Esophagus muscularis mucosa (tissue), 4 donors: ENCODE data around the gene WDR75. TPM values are rescaled to one million over a fixed set of nuclear protein-coding genes. Genes with fewer than 3 reads are reported as not detected.

Experiments
- DNase-seq: peaks from one replicate; pipeline ENCODE4 v3.0.0-alpha.2; 2017; ENCODE audit errors: extremely low spot score
- H3K27ac ChIP-seq, 4 donors: fragments of 200-600 bp; sonication (generic); replicated peaks in 1 of 4; 1 replicate in 3 of 4; 2 replicates in 1 of 4; pipeline ENCODE4 v1.5.1; 2016 to 2019; ENCODE audit warnings: mild to moderate bottlenecking in 1 of 4
- H3K27me3 ChIP-seq, 4 donors: fragments of 200-600 bp; sonication (generic); one replicate each; pipeline versions ENCODE4 v1.5.1 to v1.6.0; 2016 to 2019
- H3K36me3 ChIP-seq, 4 donors: fragments of 200-600 bp; sonication (generic); one replicate each; pipeline ENCODE4 v1.5.1; 2016 to 2019
- H3K4me1 ChIP-seq, 4 donors: fragments of 200-600 bp; sonication (generic); one replicate each; pipeline ENCODE4 v1.5.1; 2016 to 2019
- H3K4me3 ChIP-seq, 4 donors: fragments of 200-600 bp; sonication (generic); 1 replicate in 2 of 4; 2 replicates in 2 of 4; pipeline ENCODE4 v1.5.1; 2016 to 2019; ENCODE audit warnings: mild to moderate bottlenecking in 4 of 4, moderate library complexity in 1 of 4
- H3K9me3 ChIP-seq, 4 donors: fragments of 200-600 bp; sonication (generic); 1 replicate in 3 of 4; 2 replicates in 1 of 4; pipeline ENCODE4 v1.5.1; 2016 to 2019
- EP300 ChIP-seq: sonication (generic); formaldehyde crosslinking; IDR thresholded peaks from one replicate; pipeline ENCODE4 v1.6.1; 2017; ENCODE audit warnings: antibody characterized with exemption
- POLR2A ChIP-seq: fragments of 450-650 bp; IDR thresholded peaks from one replicate; pipeline ENCODE4 v1.6.1; 2017; ENCODE audit warnings: antibody characterized with exemption, moderate library complexity, mild to moderate bottlenecking, low read depth
- POLR2AphosphoS5 ChIP-seq, 2 donors: sonication (generic); formaldehyde crosslinking; IDR thresholded peaks; one replicate each; pipeline ENCODE4 v1.6.1; 2017; ENCODE audit warnings: antibody characterized with exemption in 2 of 2
- WGBS: methylation state at CpG from one replicate; pipeline ENCODE4 v1.1.5; 2018; 5-methylcytosine and 5-hydroxymethylcytosine counted together
- intact Hi-C: fragments of 100-400 bp; cut with DNase I; formaldehyde crosslinking; loops from one replicate; pipeline ENCODE4 v1.15.1; 2023
- total RNA-seq, 4 donors: library from RNA; depleted of rRNA; stranded (reverse); fragments of >200 nt; gene quantifications; one replicate each; pipeline versions ENCODE4 v1.1.0 to v1.2.1, GENCODE V29; 2016
- TF ChIP-seq, protein P1 (sequence below), 3 experiments: fragments of 200-600 bp in 2 of 3; fragments of 450-650 bp in 1 of 3; sonication (generic) in 2 of 3; IDR thresholded peaks; one replicate each; pipeline ENCODE4 v1.5.1; 2017 to 2019; ENCODE audit warnings: antibody characterized with exemption in 3 of 3, mild to moderate bottlenecking in 2 of 3, moderate library complexity in 1 of 3

The WDR75 gene
- total RNA-seq, 4 donors from 2014 or later, result 18.7 to 35.3 (median 24.7) TPM

DNA sequence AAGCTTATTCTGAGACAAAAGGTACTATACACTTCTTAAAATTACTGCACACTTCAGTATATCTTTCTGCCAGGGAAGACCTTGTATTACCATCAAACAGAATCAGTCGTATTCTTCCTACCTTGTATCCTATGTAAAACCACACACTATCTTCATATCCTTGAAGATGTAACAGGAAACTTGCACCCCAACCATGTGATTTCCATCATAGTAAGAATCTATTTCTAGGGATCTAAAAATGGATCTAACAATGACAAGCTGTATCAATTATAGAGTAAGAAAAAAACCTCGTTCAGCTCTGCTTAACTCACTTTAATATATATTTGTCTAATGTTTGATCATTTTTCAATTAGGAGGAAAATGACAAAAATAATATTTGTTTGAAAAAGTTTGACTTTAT, 60.2 kb downstream of the WDR75 start:
- Histone ChIP-seq H3K4me3 (no peak overlapping the region), H3K4me1 (no peaks in the 10 kb centered on the region), H3K27me3 (no peaks in the 10 kb centered on the region), H3K27ac (no peak overlapping the region), H3K9me3 (no peaks in the 10 kb centered on the region), H3K36me3 (no peaks in the 10 kb centered on the region)
- TF ChIP-seq POLR2A, result no peak
- no peak for TF ChIP-seq POLR2AphosphoS5 (IDR thresholded peaks at IDR 0.05)
- no peak for DNase-seq
- intact Hi-C loops, result no loop called here
- 63% methylated on average over 2 of the region's 2 CpGs for WGBS

DNA sequence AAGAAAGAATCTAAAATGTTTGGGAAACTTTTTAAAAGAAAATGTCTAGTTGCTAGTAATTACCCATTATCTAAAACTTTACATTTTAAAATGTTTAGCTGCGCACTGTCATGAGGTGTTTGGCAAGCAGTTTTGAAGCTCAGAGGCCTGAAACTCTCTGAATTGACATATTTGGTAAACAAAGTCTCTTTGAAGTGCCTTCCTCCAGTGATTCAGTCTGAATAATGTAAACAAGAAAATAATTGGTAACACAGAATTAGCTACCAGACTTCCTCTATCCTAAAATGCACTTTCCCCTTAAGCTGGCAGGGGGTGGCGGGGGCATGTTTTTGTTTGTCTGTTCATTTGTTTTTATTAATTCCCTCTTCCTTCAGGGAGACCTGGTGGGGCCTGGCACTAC, 61.4 kb downstream of the WDR75 start:
- 88% methylated on average over 2 of the region's 2 CpGs for WGBS
- H3K36me3 ChIP-seq, result no peaks in the 10 kb centered on the region
- intact Hi-C loops, result no loop called here
- no peak overlapping the region for H3K27ac ChIP-seq
- no peak for DNase-seq
- H3K4me1 ChIP-seq, result no peaks in the 10 kb centered on the region
- TF ChIP-seq POLR2AphosphoS5 (IDR thresholded peaks at IDR 0.05) (no peak), POLR2A (no peak), EP300 (no peak)
- TF ChIP-seq, protein P1, sequence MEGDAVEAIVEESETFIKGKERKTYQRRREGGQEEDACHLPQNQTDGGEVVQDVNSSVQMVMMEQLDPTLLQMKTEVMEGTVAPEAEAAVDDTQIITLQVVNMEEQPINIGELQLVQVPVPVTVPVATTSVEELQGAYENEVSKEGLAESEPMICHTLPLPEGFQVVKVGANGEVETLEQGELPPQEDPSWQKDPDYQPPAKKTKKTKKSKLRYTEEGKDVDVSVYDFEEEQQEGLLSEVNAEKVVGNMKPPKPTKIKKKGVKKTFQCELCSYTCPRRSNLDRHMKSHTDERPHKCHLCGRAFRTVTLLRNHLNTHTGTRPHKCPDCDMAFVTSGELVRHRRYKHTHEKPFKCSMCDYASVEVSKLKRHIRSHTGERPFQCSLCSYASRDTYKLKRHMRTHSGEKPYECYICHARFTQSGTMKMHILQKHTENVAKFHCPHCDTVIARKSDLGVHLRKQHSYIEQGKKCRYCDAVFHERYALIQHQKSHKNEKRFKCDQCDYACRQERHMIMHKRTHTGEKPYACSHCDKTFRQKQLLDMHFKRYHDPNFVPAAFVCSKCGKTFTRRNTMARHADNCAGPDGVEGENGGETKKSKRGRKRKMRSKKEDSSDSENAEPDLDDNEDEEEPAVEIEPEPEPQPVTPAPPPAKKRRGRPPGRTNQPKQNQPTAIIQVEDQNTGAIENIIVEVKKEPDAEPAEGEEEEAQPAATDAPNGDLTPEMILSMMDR (IDR thresholded peaks at IDR 0.05), result no peak
- H3K9me3 ChIP-seq, result no peaks in the 10 kb centered on the region
- H3K4me3 ChIP-seq, result no peak overlapping the region
- H3K27me3 ChIP-seq, result no peaks in the 10 kb centered on the region

GRCh38 chr2:189504238-189504637, 63.0 kb downstream of the WDR75 start:
- intact Hi-C loops, result no loop called here
- no peaks in the 10 kb centered on the region for H3K36me3 ChIP-seq
- H3K4me1 ChIP-seq, result no peaks in the 10 kb centered on the region
- 89% methylated on average over 5 of the region's 5 CpGs for WGBS
- no peak for DNase-seq
- H3K27ac ChIP-seq, result no peak overlapping the region
- H3K9me3 ChIP-seq, result no peaks in the 10 kb centered on the region
- H3K4me3 ChIP-seq, result no peak overlapping the region
- TF ChIP-seq EP300, result no peak
- TF ChIP-seq POLR2AphosphoS5 (IDR thresholded peaks at IDR 0.05), result no peak
- TF ChIP-seq, protein P1 (IDR thresholded peaks at IDR 0.05), result no peak
- no peak for TF ChIP-seq POLR2A
- H3K27me3 ChIP-seq, result no peaks in the 10 kb centered on the region

GRCh38 chr2:189505492-189505891, 64.2 kb downstream of the WDR75 start:
- no peak for DNase-seq
- H3K4me3 ChIP-seq, result no peak overlapping the region
- intact Hi-C loops, result no loop called here
- H3K27me3 ChIP-seq, result no peaks in the 10 kb centered on the region
- H3K36me3 ChIP-seq, result no peaks in the 10 kb centered on the region
- no peak overlapping the region for H3K27ac ChIP-seq
- WGBS, result 90% methylated on average over 2 of the region's 2 CpGs
- no peaks in the 10 kb centered on the region for H3K9me3 ChIP-seq
- H3K4me1 ChIP-seq, result no peaks in the 10 kb centered on the region
- no peak for TF ChIP-seq EP300
- TF ChIP-seq POLR2AphosphoS5 (IDR thresholded peaks at IDR 0.05), result no peak
- TF ChIP-seq POLR2A, result no peak
- TF ChIP-seq, protein P1 (IDR thresholded peaks at IDR 0.05), result no peak

- no peaks in the 10 kb centered on the region for H3K4me1 ChIP-seq
- DNase-seq, result no peak
- WGBS, result 89% methylated on average over 3 of the region's 3 CpGs
- no peak overlapping the region for H3K27ac ChIP-seq
- intact Hi-C loops, result no loop called here
- TF ChIP-seq POLR2AphosphoS5 (IDR thresholded peaks at IDR 0.05), result no peak
- TF ChIP-seq EP300, result no peak
- TF ChIP-seq, protein P1 (IDR thresholded peaks at IDR 0.05), result no peak
- no peak for TF ChIP-seq POLR2A
- no peaks in the 10 kb centered on the region for H3K36me3 ChIP-seq
- H3K9me3 ChIP-seq, result no peaks in the 10 kb centered on the region
- no peak overlapping the region for H3K4me3 ChIP-seq
- H3K27me3 ChIP-seq, result no peaks in the 10 kb centered on the region
Observed at GRCh38 chr2:189506514-189506976, 65.3 kb downstream of the WDR75 start.
